Activated naive CD8-positive, alpha-beta T cell treated with anti-CD3 and anti-CD28 coated beads, Interleukin-2, amount 50 U/mL, for 24 hours (primary cell): ENCODE measurements around the gene UBR7.
"Not testable (repeated sequence)": the region's sequence is repeated elsewhere in the genome, so short reads cannot be mapped to it uniquely, and the experiment has no call there.

Source experiments
- ATAC-seq: fragments of 150-1000 bp; cut with Tn5 transposase; one replicate; pipeline ENCODE4 v1.10.0; 2021
- DNase-seq: peaks from one replicate; pipeline ENCODE4 v3.0.0; 2021
- H3K27ac Mint-ChIP-seq: one replicate; pipeline ENCODE4 v1.8.0; 2021; ENCODE audit warnings: mild to moderate bottlenecking, mixed read lengths
- H3K27me3 Mint-ChIP-seq: one replicate; pipeline ENCODE4 v1.8.0; 2021; ENCODE audit warnings: mixed read lengths
- H3K36me3 Mint-ChIP-seq: one replicate; pipeline ENCODE4 v1.8.0; 2021; ENCODE audit warnings: low read depth, mixed read lengths
- H3K4me1 Mint-ChIP-seq: one replicate; pipeline ENCODE4 v1.8.0; 2021; ENCODE audit warnings: mixed read lengths
- H3K4me3 Mint-ChIP-seq: one replicate; pipeline ENCODE4 v1.8.0; 2021; ENCODE audit warnings: mild to moderate bottlenecking, moderate library complexity, mixed read lengths
- H3K9me3 Mint-ChIP-seq: one replicate; pipeline ENCODE4 v1.8.0; 2021; ENCODE audit warnings: mixed read lengths

Gene UBR7, protein sequence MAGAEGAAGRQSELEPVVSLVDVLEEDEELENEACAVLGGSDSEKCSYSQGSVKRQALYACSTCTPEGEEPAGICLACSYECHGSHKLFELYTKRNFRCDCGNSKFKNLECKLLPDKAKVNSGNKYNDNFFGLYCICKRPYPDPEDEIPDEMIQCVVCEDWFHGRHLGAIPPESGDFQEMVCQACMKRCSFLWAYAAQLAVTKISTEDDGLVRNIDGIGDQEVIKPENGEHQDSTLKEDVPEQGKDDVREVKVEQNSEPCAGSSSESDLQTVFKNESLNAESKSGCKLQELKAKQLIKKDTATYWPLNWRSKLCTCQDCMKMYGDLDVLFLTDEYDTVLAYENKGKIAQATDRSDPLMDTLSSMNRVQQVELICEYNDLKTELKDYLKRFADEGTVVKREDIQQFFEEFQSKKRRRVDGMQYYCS

GRCh38 chr14:93206793-93207467, at the start of gene UBR7, which contains the start of gene GON7:
Gene UBR7 (plus strand): TSS chr14:93207256. CDS start chr14:93207292, 36 bp downstream.
Gene GON7 (minus strand): TSS chr14:93207065. CDS start chr14:93207037, 28 bp downstream.
- Mint-ChIP-seq H3K4me3 (peak within 1 kb of the TSS; percentile 84), H3K27me3 (no peaks in the 10 kb centered on the region), H3K36me3 (peaks cover 25% of the 10 kb centered on the region), H3K9me3 (no peaks in the 10 kb centered on the region), H3K4me1 (peaks cover 41% of the 10 kb centered on the region), H3K27ac (peak within 1 kb of the TSS; percentile 88)
- peak; percentile 94 for DNase-seq
- peak; percentile 86 for ATAC-seq

- not testable (repeated sequence) for H3K36me3 Mint-ChIP-seq, H3K27ac Mint-ChIP-seq, H3K4me1 Mint-ChIP-seq, H3K27me3 Mint-ChIP-seq, DNase-seq, H3K9me3 Mint-ChIP-seq, ATAC-seq, H3K4me3 Mint-ChIP-seq
These were observed 48.7 kb upstream of the UBR7 start for GRCh38 chr14:93158349-93158748.

DNA sequence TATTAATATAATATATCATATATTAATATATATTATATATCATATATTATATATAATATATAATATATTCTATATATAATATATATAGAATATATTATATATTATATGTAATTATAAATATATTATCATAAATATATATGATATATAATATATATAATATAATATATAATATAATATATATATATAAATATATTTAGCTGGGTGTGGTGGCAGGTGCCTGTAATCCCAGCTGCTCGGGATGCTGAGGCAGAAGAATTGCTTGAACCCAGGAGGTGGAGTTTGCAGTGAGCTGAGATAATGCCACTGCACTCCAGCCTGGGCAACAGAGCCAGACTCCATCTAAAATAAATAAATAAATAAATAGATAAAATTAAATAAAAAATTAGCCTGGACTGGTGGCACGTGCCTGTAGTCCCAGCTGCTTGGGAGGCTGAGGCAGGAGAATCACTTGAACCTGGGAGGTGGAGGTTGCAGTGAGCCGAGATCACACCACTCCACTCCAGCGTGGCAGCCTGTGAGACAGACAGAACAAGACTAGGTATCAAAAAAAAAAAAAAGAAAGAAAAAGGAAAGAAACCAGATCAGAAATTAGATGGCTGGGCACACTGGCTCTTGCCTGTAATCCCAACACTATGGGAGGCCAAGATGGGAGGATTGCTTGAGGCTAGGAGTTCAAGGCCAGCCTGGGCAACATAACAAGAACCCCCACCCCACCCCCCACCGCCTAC, 47.3 kb upstream of the UBR7 start:
- H3K27ac Mint-ChIP-seq, H3K4me3 Mint-ChIP-seq, H3K9me3 Mint-ChIP-seq, H3K27me3 Mint-ChIP-seq, H3K36me3 Mint-ChIP-seq, H3K4me1 Mint-ChIP-seq, DNase-seq: not testable (repeated sequence)
- ATAC-seq: peak; percentile 4

- ATAC-seq: peak; percentile 59
- no peak for DNase-seq
These were observed 46.7 kb upstream of the UBR7 start for GRCh38 chr14:93160353-93160801.

GRCh38 chr14:93161411-93161940, 45.6 kb upstream of the UBR7 start:
- Mint-ChIP-seq H3K27me3 (no peaks in the 10 kb centered on the region), H3K4me3 (no peak overlapping the region), H3K27ac (no peak overlapping the region), H3K4me1 (no peaks in the 10 kb centered on the region), H3K9me3 (no peaks in the 10 kb centered on the region), H3K36me3 (no peaks in the 10 kb centered on the region)
- DNase-seq (no peak), ATAC-seq (no peak)

More at GRCh38 chr14:93160353-93160801, 46.7 kb upstream of the UBR7 start:
- no peaks in the 10 kb centered on the region for H3K36me3 Mint-ChIP-seq
- H3K4me3 Mint-ChIP-seq: no peak overlapping the region
- H3K27me3 Mint-ChIP-seq: no peaks in the 10 kb centered on the region
- H3K27ac Mint-ChIP-seq: no peak overlapping the region
- no peaks in the 10 kb centered on the region for H3K9me3 Mint-ChIP-seq
- H3K4me1 Mint-ChIP-seq: no peaks in the 10 kb centered on the region

- ATAC-seq (no peak), DNase-seq (no peak)
- H3K4me3 Mint-ChIP-seq: no peak overlapping the region
These were observed 43.5 kb upstream of the UBR7 start for GRCh38 chr14:93163564-93163963.

DNA sequence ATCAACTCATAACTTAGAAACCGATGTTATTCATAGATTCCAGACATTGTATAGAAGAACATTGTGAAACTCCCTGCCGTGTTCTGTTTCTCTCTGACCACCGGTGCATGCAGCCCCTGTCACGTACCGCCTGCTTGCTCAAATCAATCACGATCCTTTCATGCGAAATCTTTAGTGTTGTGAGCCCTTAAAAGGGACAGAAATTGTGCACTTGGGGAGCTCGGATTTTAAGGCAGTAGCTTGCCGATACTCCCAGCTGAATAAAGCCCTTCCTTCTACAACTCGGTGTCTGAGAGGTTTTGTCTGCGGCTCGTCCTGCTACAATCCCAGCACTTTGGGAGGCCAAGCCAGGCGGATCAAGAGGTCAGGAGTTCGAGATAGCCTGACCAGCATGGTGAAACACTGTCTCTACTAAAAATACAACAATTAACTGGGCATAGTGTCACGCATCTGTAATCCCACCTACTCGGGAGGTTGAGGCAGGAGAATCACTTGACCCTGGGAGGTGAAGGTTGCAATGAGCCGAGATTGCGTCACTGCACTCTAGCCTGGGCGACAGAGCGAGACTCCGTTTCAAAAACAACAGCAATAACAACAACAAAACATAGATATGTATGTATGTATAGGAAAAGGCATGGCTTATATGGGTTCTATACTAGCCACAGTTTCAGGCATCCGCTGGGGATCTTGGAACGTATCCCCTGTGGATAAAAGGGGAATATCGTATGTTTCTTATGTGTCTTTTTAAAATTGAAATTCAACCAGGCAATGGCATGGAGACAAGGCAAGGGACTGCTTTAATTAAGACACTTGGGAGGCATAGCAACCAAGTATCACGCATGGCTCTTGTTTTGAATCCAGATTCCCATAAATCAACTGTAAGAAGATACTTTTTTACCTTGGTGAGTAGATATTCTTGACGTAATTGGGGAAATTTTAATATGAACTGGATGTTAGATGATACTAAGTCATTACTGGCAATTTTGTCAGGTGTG, 41.5 kb upstream of the UBR7 start:
- H3K27ac Mint-ChIP-seq, H3K27me3 Mint-ChIP-seq, H3K4me3 Mint-ChIP-seq, ATAC-seq, H3K36me3 Mint-ChIP-seq, H3K9me3 Mint-ChIP-seq, DNase-seq, H3K4me1 Mint-ChIP-seq: not testable (repeated sequence)

More at GRCh38 chr14:93163564-93163963, 43.5 kb upstream of the UBR7 start:
- Mint-ChIP-seq H3K27me3 (no peaks in the 10 kb centered on the region), H3K9me3 (no peaks in the 10 kb centered on the region), H3K36me3 (no peaks in the 10 kb centered on the region), H3K4me1 (no peaks in the 10 kb centered on the region), H3K27ac (no peak overlapping the region)

DNA sequence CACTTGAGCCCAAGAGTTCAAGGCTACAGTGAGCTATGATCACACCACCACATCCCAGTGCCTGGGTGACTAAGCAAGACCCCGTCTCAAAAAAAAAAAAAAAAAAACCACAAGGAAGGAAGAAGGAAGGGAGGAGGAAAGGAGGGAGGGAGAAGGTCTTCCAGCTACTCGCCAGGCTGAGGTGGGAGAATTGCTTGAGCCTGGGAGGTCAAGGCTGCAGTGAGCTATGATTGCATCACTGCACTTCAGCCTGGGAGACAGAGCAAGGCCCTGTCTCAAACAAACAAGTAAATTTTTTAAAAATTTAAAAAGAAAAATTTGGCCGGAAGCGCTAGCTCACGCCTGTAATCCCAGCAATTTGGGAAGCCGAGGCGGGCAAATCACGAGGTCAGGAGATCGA, 38.4 kb upstream of the UBR7 start:
- not testable (repeated sequence) for ATAC-seq, H3K27me3 Mint-ChIP-seq, H3K27ac Mint-ChIP-seq, DNase-seq, H3K36me3 Mint-ChIP-seq, H3K9me3 Mint-ChIP-seq, H3K4me1 Mint-ChIP-seq, H3K4me3 Mint-ChIP-seq

DNA sequence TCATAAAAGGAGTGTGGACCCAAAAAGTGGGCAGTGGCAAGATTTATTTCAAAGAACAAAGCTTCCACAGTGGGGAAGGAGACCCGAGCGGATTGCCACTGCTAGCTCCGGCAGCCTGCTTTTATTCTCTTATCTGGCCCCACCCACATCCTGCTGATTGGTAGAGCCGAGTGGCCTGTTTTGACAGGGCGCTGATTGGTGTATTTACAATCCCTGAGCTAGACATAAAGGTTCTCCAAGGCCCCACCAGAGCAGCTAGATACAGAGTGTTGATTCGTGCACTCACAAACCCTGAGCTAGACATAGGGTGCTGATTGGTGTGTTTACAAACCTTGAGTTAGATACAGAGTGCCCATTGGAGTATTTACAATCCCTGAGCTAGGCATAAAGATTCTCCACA, 37.4 kb upstream of the UBR7 start:
- not testable (repeated sequence) for H3K4me3 Mint-ChIP-seq, H3K36me3 Mint-ChIP-seq, ATAC-seq, H3K9me3 Mint-ChIP-seq, H3K27ac Mint-ChIP-seq, DNase-seq, H3K27me3 Mint-ChIP-seq, H3K4me1 Mint-ChIP-seq

DNA sequence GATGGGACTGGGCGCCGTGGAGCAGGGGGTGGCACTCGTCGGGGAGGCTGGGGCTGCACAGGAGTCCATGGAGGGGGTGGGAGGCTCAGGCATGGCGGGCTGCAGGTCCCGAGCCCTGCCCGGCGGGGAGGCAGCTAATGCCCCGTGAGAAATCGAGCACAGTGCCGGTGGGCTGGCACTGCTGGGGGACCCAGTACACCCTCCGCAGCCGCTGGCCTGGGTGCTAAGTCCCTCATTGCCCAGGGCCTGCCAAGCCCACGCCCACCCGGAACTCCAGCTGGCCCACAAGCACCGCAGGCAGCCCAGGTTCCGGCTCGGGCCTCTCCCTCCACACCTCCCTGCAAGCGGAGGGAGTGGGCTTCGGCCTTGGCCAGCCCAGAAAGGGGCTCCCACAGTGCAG, 36.9 kb upstream of the UBR7 start:
- H3K4me3 Mint-ChIP-seq, H3K4me1 Mint-ChIP-seq, DNase-seq: not testable (repeated sequence)

GRCh38 chr14:93171376-93171775, 35.7 kb upstream of the UBR7 start:
- ATAC-seq (no peak), DNase-seq (no peak)
- Mint-ChIP-seq H3K36me3 (no peaks in the 10 kb centered on the region), H3K27ac (no peak overlapping the region), H3K4me3 (no peak overlapping the region), H3K9me3 (no peaks in the 10 kb centered on the region), H3K27me3 (no peaks in the 10 kb centered on the region), H3K4me1 (no peaks in the 10 kb centered on the region)

More for the DNA sequence above, 36.9 kb upstream of the UBR7 start:
- not testable (repeated sequence) for H3K9me3 Mint-ChIP-seq, H3K36me3 Mint-ChIP-seq, ATAC-seq, H3K27me3 Mint-ChIP-seq, H3K27ac Mint-ChIP-seq

- Mint-ChIP-seq H3K9me3 (no peaks in the 10 kb centered on the region), H3K27me3 (no peaks in the 10 kb centered on the region), H3K36me3 (no peaks in the 10 kb centered on the region), H3K4me1 (no peaks in the 10 kb centered on the region), H3K27ac (no peak overlapping the region), H3K4me3 (no peak overlapping the region)
- ATAC-seq (peak; percentile 42), DNase-seq (no peak)
These were observed 33.1 kb upstream of the UBR7 start for GRCh38 chr14:93173943-93174395.

GRCh38 chr14:93174731-93175130, 32.3 kb upstream of the UBR7 start:
- not testable (repeated sequence) for ATAC-seq, H3K9me3 Mint-ChIP-seq, H3K36me3 Mint-ChIP-seq, H3K27ac Mint-ChIP-seq, H3K27me3 Mint-ChIP-seq, DNase-seq, H3K4me1 Mint-ChIP-seq, H3K4me3 Mint-ChIP-seq
